Heart left ventricle (tissue), 13 donors: ENCODE measurements around the gene POLR2B.

Experiments
- CTCF ChIP-seq, 12 donors: fragments of 200-600 bp; sonication (generic) in 4 of 12; IDR thresholded peaks; one replicate each; pipeline versions ENCODE4 v1.5.0 to v1.8.0; 2018 to 2022; ENCODE audit warnings: antibody characterized with exemption in 12 of 12, mild to moderate bottlenecking in 5 of 12
- POLR2A ChIP-seq, 2 donors: fragments of 450-650 bp; IDR thresholded peaks; one replicate each; pipeline ENCODE4 v1.6.1; 2017; ENCODE audit warnings: antibody characterized with exemption in 2 of 2, mild to moderate bottlenecking in 2 of 2, moderate library complexity in 2 of 2
- donor health status: ischemic (EF 13 %, LVEDD 7.1; RV severe dilation, severe dysfunction).
- donor health status: DM: no; HTN: yes; CAD: no.
- donor health status: DM: no; HTN: no; CAD: no.
- donor health status: ischemic (EF 25% LVEDD 6.9; RV normal size, moderate dysfunction).
- donor health status: ischemic (EF 25% LVEDD 5.7; RV mildly dilated, moderate dysfunction).
- donor health status: ischemic (EF 35%, LVEDD 5.7; RV mildly dilated, moderate dysfunction).
- donor health status: nonischemic (EF 11% LVEDD 7.7; RV severe dilation, severe dysfunction).
- donor health status: DM: yes; HTN: yes; CAD: no.
- donor health status: PGD.
- donor health status: ischemic (EF 29% LVEDD 5.4; RV normal size, mild dysfunction).
- donor health status: nonischemic (EF 23%, LVEDD 6.1; RV moderate dilation, normal function).

GRCh38 chr4:57065730-57066482, 87.2 kb downstream of the POLR2B start:
- TF ChIP-seq CTCF (IDR thresholded peaks at IDR 0.05): no peak
- TF ChIP-seq POLR2A (IDR thresholded peaks at IDR 0.05): no peak
